Mesenchymal stem cell (in vitro differentiated cells and primary cell): Measurements from ENCODE around the gene OLIG3.

Experiments used
- DNase-seq: peaks from one replicate; pipeline ENCODE4 v3.0.0-alpha.2; 2013
- H2AFZ ChIP-seq: one replicate; pipeline ENCODE4 v1.6.1; 2013; ENCODE audit warnings: low read depth, mild to moderate bottlenecking, control low read depth, inconsistent platforms, low read length, moderate library complexity
- H2AK5ac ChIP-seq: 2 replicates; pipeline ENCODE4 v1.6.1; 2013; ENCODE audit warnings: low read length, moderate library complexity, mild to moderate bottlenecking, inconsistent platforms; ENCODE audit not compliant: severe bottlenecking
- H2BK120ac ChIP-seq: one replicate; pipeline ENCODE4 v1.6.1; 2013; ENCODE audit warnings: low read depth, mild to moderate bottlenecking, inconsistent platforms, low read length, moderate library complexity
- H2BK12ac ChIP-seq, 2 experiments: one replicate each; pipeline ENCODE4 v1.6.1; 2013; ENCODE audit warnings: inconsistent platforms in 2 of 2, low read length in 2 of 2, mild to moderate bottlenecking in 2 of 2, moderate library complexity in 2 of 2, control low read depth in 1 of 2
- H2BK15ac ChIP-seq: one replicate; pipeline ENCODE4 v1.6.1; 2013; ENCODE audit warnings: mild to moderate bottlenecking, low read depth, inconsistent platforms; ENCODE audit not compliant: poor library complexity, severe bottlenecking
- H2BK5ac ChIP-seq: 2 replicates; pipeline ENCODE4 v1.6.1; 2013; ENCODE audit warnings: low read depth, mild to moderate bottlenecking, low read length, control low read depth, inconsistent platforms; ENCODE audit not compliant: poor library complexity, severe bottlenecking
- H3K14ac ChIP-seq, 2 experiments: one replicate each; pipeline ENCODE4 v1.6.1; 2013; ENCODE audit warnings: inconsistent platforms in 2 of 2, low read length in 2 of 2, control low read depth in 1 of 2, mild to moderate bottlenecking in 1 of 2, moderate library complexity in 1 of 2
- H3K18ac ChIP-seq, 2 experiments: one replicate each; pipeline ENCODE4 v1.6.1; 2013; ENCODE audit warnings: inconsistent platforms in 2 of 2, low read length in 2 of 2, control low read depth in 1 of 2, low read depth in 1 of 2, mild to moderate bottlenecking in 1 of 2
- H3K23ac ChIP-seq, 2 experiments: one replicate each; pipeline ENCODE4 v1.6.1; 2013; ENCODE audit warnings: inconsistent platforms in 2 of 2, low read length in 2 of 2, mild to moderate bottlenecking in 2 of 2, moderate library complexity in 2 of 2, control low read depth in 1 of 2
- H3K27ac ChIP-seq: 2 replicates; pipeline ENCODE4 v1.5.1; 2013; ENCODE audit warnings: mild to moderate bottlenecking, moderate library complexity, low read length, control low read depth, inconsistent platforms; ENCODE audit not compliant: poor library complexity, severe bottlenecking
- H3K27me3 ChIP-seq, 2 experiments: 2 replicates each; pipeline versions ENCODE4 v1.6.1 to v1.7.0; 2013; ENCODE audit warnings: low read length in 2 of 2, mild to moderate bottlenecking in 2 of 2, moderate library complexity in 2 of 2, control low read depth in 1 of 2, inconsistent platforms in 1 of 2; ENCODE audit not compliant: control insufficient read depth in 1 of 2, insufficient read depth in 1 of 2
- H3K36me3 ChIP-seq, 2 experiments: 2 replicates each; pipeline versions ENCODE4 v1.6.1 to v1.7.0; 2013; ENCODE audit warnings: low read length in 2 of 2, control low read depth in 1 of 2, inconsistent platforms in 1 of 2, low read depth in 1 of 2, mild to moderate bottlenecking in 1 of 2; ENCODE audit not compliant: insufficient read depth in 2 of 2, control insufficient read depth in 1 of 2
- H3K4ac ChIP-seq, 2 experiments: one replicate each; pipeline ENCODE4 v1.6.1; 2013; ENCODE audit warnings: inconsistent platforms in 2 of 2, low read length in 2 of 2, mild to moderate bottlenecking in 2 of 2, moderate library complexity in 2 of 2, control low read depth in 1 of 2, low read depth in 1 of 2
- H3K4me1 ChIP-seq: 2 replicates; pipeline ENCODE4 v1.6.1; 2013; ENCODE audit warnings: low read depth, low read length, control low read depth; ENCODE audit not compliant: control insufficient read depth, insufficient read depth
- H3K4me2 ChIP-seq: 2 replicates; pipeline ENCODE4 v1.6.1; 2013; ENCODE audit warnings: low read length, mild to moderate bottlenecking, inconsistent platforms; ENCODE audit not compliant: poor library complexity, severe bottlenecking
- H3K4me3 ChIP-seq, 2 experiments: 2 replicates each; pipeline versions ENCODE4 v1.5.1 to v1.7.0; 2013; ENCODE audit warnings: low read length in 2 of 2, mild to moderate bottlenecking in 2 of 2, control low read depth in 1 of 2, low read depth in 1 of 2; ENCODE audit not compliant: insufficient read depth in 1 of 2
- H3K79me1 ChIP-seq: replicated peaks from 2 replicates; pipeline ENCODE4 v1.6.1; 2013; ENCODE audit warnings: mild to moderate bottlenecking, control low read depth, low read length, inconsistent platforms; ENCODE audit not compliant: poor library complexity, severe bottlenecking
- H3K9ac ChIP-seq: 2 replicates; pipeline ENCODE4 v1.7.0; 2013; ENCODE audit warnings: mild to moderate bottlenecking, low read length, moderate library complexity
- H3K9me3 ChIP-seq: 2 replicates; pipeline ENCODE4 v1.7.0; 2013; ENCODE audit warnings: mild to moderate bottlenecking, low read length; ENCODE audit not compliant: control insufficient read depth
- H4K8ac ChIP-seq: one replicate; pipeline ENCODE4 v1.6.1; 2013; ENCODE audit warnings: inconsistent platforms, mild to moderate bottlenecking, low read length, moderate library complexity
- H4K91ac ChIP-seq: one replicate; pipeline ENCODE4 v1.6.1; 2013; ENCODE audit warnings: mild to moderate bottlenecking, low read length, inconsistent platforms
- WGBS: methylation state at CpG from one replicate; pipeline ENCODE4 v1.1.7; 2013; ENCODE audit warnings: mixed read lengths; 5-methylcytosine and 5-hydroxymethylcytosine counted together

The OLIG3 gene

DNA sequence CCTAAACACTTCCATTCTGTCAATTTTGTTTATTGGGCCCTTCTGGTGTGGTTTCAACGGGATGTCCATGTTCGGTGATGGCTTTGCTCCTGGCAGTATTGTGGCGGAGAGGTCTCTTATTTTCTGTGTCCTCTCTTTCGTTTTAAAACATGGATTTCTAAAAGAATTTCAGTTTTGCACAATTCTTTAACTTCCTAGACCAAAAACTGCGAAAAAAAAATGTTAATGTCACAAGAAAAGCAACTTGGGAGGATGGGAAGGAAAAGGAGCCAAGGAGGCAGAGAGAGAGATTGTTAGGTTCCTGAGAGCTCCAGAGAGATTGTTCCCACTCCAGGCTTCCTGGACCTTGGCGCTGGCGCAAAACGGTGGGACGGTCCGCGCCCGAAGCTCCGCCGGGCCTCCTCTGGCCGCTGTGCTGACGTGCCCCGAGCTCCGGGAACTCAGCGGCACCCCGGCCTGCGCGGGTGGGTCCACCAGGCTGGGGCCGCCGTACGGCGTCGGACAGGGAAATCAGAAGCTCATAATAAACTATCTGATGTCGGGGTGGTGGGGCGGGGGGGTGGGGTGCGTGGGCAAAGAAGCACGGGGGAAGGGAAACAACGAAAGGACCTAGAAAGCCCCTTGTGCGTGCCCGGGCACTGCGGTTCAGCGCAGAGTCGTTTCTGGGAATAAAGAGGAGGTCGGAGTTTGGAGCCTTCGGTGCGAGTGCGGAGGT, 951 bp upstream of the OLIG3 start:
- Histone ChIP-seq H2BK12ac (no peak overlapping the region), H3K4me3 (no peak overlapping the region)

GRCh38 chr6:137493218-137494038, 766 bp downstream of the OLIG3 start:
- Histone ChIP-seq H3K79me1 (no peaks in the 10 kb centered on the region), H3K14ac (no peak overlapping the region), H2AK5ac (no peak overlapping the region), H2BK120ac (no peak overlapping the region), H3K9me3 (no peaks in the 10 kb centered on the region), H3K4me1 (peaks cover 33% of the 10 kb centered on the region), H3K23ac (peak overlapping the region in 1 of 2 experiments; percentile 46), H3K36me3 (no peaks in the 10 kb centered on the region), H3K27ac (no peak overlapping the region), H2BK5ac (no peak overlapping the region), H4K91ac (no peak overlapping the region), H3K4me2 (no peak overlapping the region), H3K4ac (no peak overlapping the region), H3K4me3 (no peak overlapping the region), H2BK12ac (no peak overlapping the region), H2BK15ac (no peak overlapping the region), H4K8ac (no peak overlapping the region), H3K9ac (no peak overlapping the region), H3K18ac (no peak overlapping the region), H2AFZ (peak overlapping the region; percentile 31), H3K27me3 (peaks cover 99 to 100% of the 10 kb centered on the region in 2 experiments)
- DNase-seq, result no peak
- WGBS, result 2% methylated on average over 50 of the region's 77 CpGs

More for the DNA sequence above, 951 bp upstream of the OLIG3 start:
- H3K23ac ChIP-seq, result no peak overlapping the region
- WGBS, result 2% methylated on average over 40 of the region's 41 CpGs
- H4K8ac ChIP-seq, result no peak overlapping the region
- DNase-seq, result no peak
- no peak overlapping the region for H2BK5ac ChIP-seq
- no peaks in the 10 kb centered on the region for H3K79me1 ChIP-seq
- no peak overlapping the region for H2AK5ac ChIP-seq
- H3K4me1 ChIP-seq, result peaks cover 30% of the 10 kb centered on the region
- no peak overlapping the region for H3K14ac ChIP-seq
- H3K9me3 ChIP-seq, result no peaks in the 10 kb centered on the region
- H4K91ac ChIP-seq, result no peak overlapping the region
- H2AFZ ChIP-seq, result no peak overlapping the region
- H3K36me3 ChIP-seq, result no peaks in the 10 kb centered on the region
- H3K4ac ChIP-seq, result no peak overlapping the region
- no peak overlapping the region for H3K4me2 ChIP-seq
- H3K9ac ChIP-seq, result no peak overlapping the region
- H3K18ac ChIP-seq, result no peak overlapping the region
- H2BK120ac ChIP-seq, result no peak overlapping the region
- peaks cover 91 to 98% of the 10 kb centered on the region in 2 experiments for H3K27me3 ChIP-seq
- H3K27ac ChIP-seq, result no peak overlapping the region
- H2BK15ac ChIP-seq, result no peak overlapping the region

GRCh38 chr6:137492289-137493217, 1.6 kb downstream of the OLIG3 start:
- Histone ChIP-seq H3K27me3 (peaks cover 99 to 100% of the 10 kb centered on the region in 2 experiments), H3K9me3 (no peaks in the 10 kb centered on the region), H4K8ac (no peak overlapping the region)

More at GRCh38 chr6:137492289-137493217, 1.6 kb downstream of the OLIG3 start:
- H3K23ac ChIP-seq, result peak overlapping the region in 1 of 2 experiments; percentile 43
- peaks cover 33% of the 10 kb centered on the region for H3K4me1 ChIP-seq
- H3K36me3 ChIP-seq, result no peaks in the 10 kb centered on the region
- no peak overlapping the region for H3K4ac ChIP-seq
- no peak overlapping the region for H2AK5ac ChIP-seq
- H2AFZ ChIP-seq, result no peak overlapping the region
- no peak overlapping the region for H3K18ac ChIP-seq
- no peak overlapping the region for H3K4me3 ChIP-seq
- H3K4me2 ChIP-seq, result peak overlapping the region; percentile 2
- no peak overlapping the region for H4K91ac ChIP-seq
- no peak overlapping the region for H3K14ac ChIP-seq
- no peak overlapping the region for H3K9ac ChIP-seq
- no peak overlapping the region for H2BK5ac ChIP-seq
- 6% methylated on average over 21 of the region's 29 CpGs for WGBS
- no peak overlapping the region for H3K27ac ChIP-seq
- no peaks in the 10 kb centered on the region for H3K79me1 ChIP-seq
- H2BK12ac ChIP-seq, result no peak overlapping the region
- no peak overlapping the region for H2BK120ac ChIP-seq
- no peak overlapping the region for H2BK15ac ChIP-seq
- no peak for DNase-seq
